T1000 (cell line): ENCODE results near the gene ZNF436.
"Not testable (repeated sequence)": the region's sequence is repeated elsewhere in the genome, so short reads cannot be mapped to it uniquely, and the experiment has no call there.

Experiments used
- DNase-seq: peaks from one replicate; lab custom pipeline; 2025; ENCODE audit warnings: mixed read lengths; lab: John Stamatoyannopoulos, UW

Gene ZNF436

GRCh38 chr1:23392125-23392855, 22.7 kb upstream of the ZNF436 start:
- no peak for DNase-seq

- DNase-seq: no peak
Measured at GRCh38 chr1:23389837-23390321, 20.2 kb upstream of the ZNF436 start.

GRCh38 chr1:23387494-23387893, 17.9 kb upstream of the ZNF436 start:
- no peak for DNase-seq

GRCh38 chr1:23385119-23385621, 15.5 kb upstream of the ZNF436 start:
- DNase-seq: no peak

GRCh38 chr1:23384312-23385058, 14.8 kb upstream of the ZNF436 start:
- DNase-seq: no peak

GRCh38 chr1:23383577-23384311, 14.1 kb upstream of the ZNF436 start:
- no peak for DNase-seq

GRCh38 chr1:23381233-23381885, 11.7 kb upstream of the ZNF436 start:
- DNase-seq: no peak

- no peak for DNase-seq
Measured at GRCh38 chr1:23380719-23381118, 11.1 kb upstream of the ZNF436 start.

GRCh38 chr1:23380236-23380635, 10.6 kb upstream of the ZNF436 start:
- DNase-seq: not testable (repeated sequence)

GRCh38 chr1:23376890-23377811, 7.5 kb upstream of the ZNF436 start:
- peak; percentile 69 for DNase-seq

- DNase-seq: not testable (repeated sequence)
Measured at GRCh38 chr1:23374079-23374735, 4.6 kb upstream of the ZNF436 start.

- DNase-seq: no peak
Measured at GRCh38 chr1:23371987-23372880, 2.6 kb upstream of the ZNF436 start.

GRCh38 chr1:23370709-23371584, 1.3 kb upstream of the ZNF436 start:
- no peak for DNase-seq

- no peak for DNase-seq
Measured at GRCh38 chr1:23370330-23370708, 683 bp upstream of the ZNF436 start.

- DNase-seq: peak; percentile 79
Measured at GRCh38 chr1:23368562-23369334, 888 bp downstream of the ZNF436 start.

GRCh38 chr1:23367791-23368561, 1.7 kb downstream of the ZNF436 start:
- peak; percentile 97 for DNase-seq

GRCh38 chr1:23367451-23367790, 2.2 kb downstream of the ZNF436 start:
- DNase-seq: no peak
